Pancreas (tissue), 10 donors: Measurements from ENCODE around the gene LPCAT1. TPM values are rescaled to one million over a fixed set of nuclear protein-coding genes. Genes with fewer than 3 reads are reported as not detected.

Experiments
- ATAC-seq, 4 donors: fragments of 200-7000 bp; cut with Tn5 transposase; one replicate each; pipeline versions ENCODE4 v1.8.0 to v1.9.1; 2020; ENCODE audit warnings: mild to moderate bottlenecking in 4 of 4, moderate library complexity in 4 of 4
- DNase-seq, 6 donors: peaks; one replicate each; pipeline ENCODE4 v3.0.0-alpha.2; 2020
- FAIRE-seq: peaks from 2 replicates; lab custom pipeline; 2012; peaks lifted over from hg19 to GRCh38; lab: Jason Lieb, UNC
- H3K27ac ChIP-seq, 4 donors: fragments of 200-600 bp; sonication (generic); 1 replicate in 3 of 4; 2 replicates in 1 of 4; pipeline versions ENCODE4 v1.5.0 to v1.8.0; 2020
- H3K27me3 ChIP-seq, 4 donors: fragments of 200-600 bp; one replicate each; pipeline ENCODE4 v1.8.0; 2021
- H3K36me3 ChIP-seq, 3 donors: fragments of 200-600 bp; sonication (generic) in 1 of 3; one replicate each; pipeline versions ENCODE4 v1.5.0 to v1.8.0; 2020 to 2021
- H3K4me1 ChIP-seq, 3 donors: fragments of 200-600 bp; one replicate each; pipeline ENCODE4 v1.8.0; 2021
- H3K4me3 ChIP-seq, 4 donors: fragments of 200-600 bp; sonication (generic) in 2 of 4; one replicate each; pipeline versions ENCODE4 v1.5.0 to v1.8.0; 2020 to 2021
- H3K9me3 ChIP-seq, 4 donors: fragments of 200-600 bp; one replicate each; pipeline ENCODE4 v1.8.0; 2021
- WGBS, 2 donors: extraction: QIAGEN DNeasy Blood & Tissue Kit; methylation state at CpG; one replicate each; pipeline ENCODE4 v1.1.7; 2013; 5-methylcytosine and 5-hydroxymethylcytosine counted together
- intact Hi-C, 3 donors: fragments of 100-400 bp; cut with DNase I; formaldehyde crosslinking; loops; one replicate each; pipeline versions ENCODE4 v1.11.1 to v1.14.2; 2022
- polyA plus RNA-seq, 2 donors: library from polyadenylated mRNA; stranded (reverse); fragments of 200-250 nt; gene quantifications; one replicate each; pipeline ENCODE4 v1.2.3, GENCODE V29; 2013
- total RNA-seq, 6 donors: library from RNA; stranded (reverse); fragmentation: NEBNext Ultra II Directional in 4 of 6; extraction: Animal tissue kit (Norgen Biotek cat#: 25700) in 4 of 6; gene quantifications; one replicate each; pipeline versions ENCODE4 v1.2.1 to v1.2.4, GENCODE V29; 2021 to 2023
- TF ChIP-seq, protein P1 (sequence below), 4 donors: fragments of 200-600 bp; sonication (generic) in 3 of 4; IDR thresholded peaks; one replicate each; pipeline versions ENCODE4 v1.5.0 to v1.8.0; 2021; ENCODE audit warnings: antibody characterized with exemption in 4 of 4
- donor health status: healthy with polysubstance abuse.
- donor health status: DM: no; HTN: no; CAD: no; lungs with moderate emphysema.
- donor health status: DM: no; HTN: no; CAD: no.
- donor health status: control.
- donor health status: control.
- donor health status: Bipolar disorder and iron deficiency.
- donor health status: DM: yes; HTN: yes; CAD: no.
- donor health status: DM: no; HTN: no; CAD: no.
- donor health status: DM: no; HTN: no; CAD: no.
- donor health status: DM: yes; HTN: yes; CAD: no.

LPCAT1 gene
- total and polyA plus RNA-seq, 8 donors, result 6.5 to 26.1 (median 13.8) TPM

GRCh38 chr5:1495525-1495897, 28.2 kb downstream of the LPCAT1 start:
- WGBS, 2 donors, result 78 to 84% methylated on average over 6 of the region's 6 CpGs
- ATAC-seq, result no peak

DNA sequence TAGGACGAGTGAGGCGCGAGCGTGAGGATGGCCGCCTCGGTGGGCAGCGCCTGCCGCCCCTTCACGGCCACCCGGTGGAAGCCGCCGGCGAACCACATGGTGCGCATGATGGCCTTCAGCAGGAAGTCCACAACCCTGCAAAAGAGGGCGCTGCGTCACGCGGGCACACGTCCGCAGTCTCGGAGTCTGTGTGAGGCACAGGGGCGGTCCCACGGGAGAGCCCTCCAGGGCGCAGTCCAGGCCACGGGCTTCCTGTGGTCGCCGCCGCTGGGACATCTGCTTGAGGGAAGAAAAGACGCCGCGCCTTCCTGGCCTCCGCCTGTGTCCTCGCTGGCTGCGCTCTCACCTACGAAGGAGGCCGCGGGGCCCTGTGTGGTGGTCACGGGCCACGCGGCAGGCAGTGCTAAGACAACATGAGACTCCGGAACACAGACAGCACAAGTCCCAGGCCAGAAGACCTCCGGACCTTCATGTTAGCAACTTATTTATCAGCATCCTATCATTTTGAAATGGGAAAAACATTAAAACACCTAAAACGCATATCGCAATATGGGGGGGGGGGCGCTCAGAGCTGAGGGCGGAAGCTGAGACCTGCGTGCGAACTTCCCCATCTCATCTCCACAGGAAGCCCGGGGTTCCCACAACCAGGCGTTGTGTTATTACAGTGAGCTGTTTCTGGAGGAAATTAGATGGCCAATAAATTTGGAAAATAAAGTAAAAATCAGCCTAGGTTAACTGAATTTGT, 28.8 kb downstream of the LPCAT1 start:
- Histone ChIP-seq H3K4me3 (no peak overlapping the region), H3K9me3 (no peaks in the 10 kb centered on the region), H3K36me3 (no peaks in the 10 kb centered on the region), H3K27me3 (no peaks in the 10 kb centered on the region), H3K4me1 (no peaks in the 10 kb centered on the region), H3K27ac (peak overlapping the region in 1 of 4 donors; percentile 58)
- FAIRE-seq (no peak), DNase-seq (peak in 1 of 6 donors; percentile 52), ATAC-seq (peak in 2 of 4 donors; percentile 58 to 60)
- TF ChIP-seq, protein P1, sequence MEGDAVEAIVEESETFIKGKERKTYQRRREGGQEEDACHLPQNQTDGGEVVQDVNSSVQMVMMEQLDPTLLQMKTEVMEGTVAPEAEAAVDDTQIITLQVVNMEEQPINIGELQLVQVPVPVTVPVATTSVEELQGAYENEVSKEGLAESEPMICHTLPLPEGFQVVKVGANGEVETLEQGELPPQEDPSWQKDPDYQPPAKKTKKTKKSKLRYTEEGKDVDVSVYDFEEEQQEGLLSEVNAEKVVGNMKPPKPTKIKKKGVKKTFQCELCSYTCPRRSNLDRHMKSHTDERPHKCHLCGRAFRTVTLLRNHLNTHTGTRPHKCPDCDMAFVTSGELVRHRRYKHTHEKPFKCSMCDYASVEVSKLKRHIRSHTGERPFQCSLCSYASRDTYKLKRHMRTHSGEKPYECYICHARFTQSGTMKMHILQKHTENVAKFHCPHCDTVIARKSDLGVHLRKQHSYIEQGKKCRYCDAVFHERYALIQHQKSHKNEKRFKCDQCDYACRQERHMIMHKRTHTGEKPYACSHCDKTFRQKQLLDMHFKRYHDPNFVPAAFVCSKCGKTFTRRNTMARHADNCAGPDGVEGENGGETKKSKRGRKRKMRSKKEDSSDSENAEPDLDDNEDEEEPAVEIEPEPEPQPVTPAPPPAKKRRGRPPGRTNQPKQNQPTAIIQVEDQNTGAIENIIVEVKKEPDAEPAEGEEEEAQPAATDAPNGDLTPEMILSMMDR (IDR thresholded peaks at IDR 0.05), result no peak
- intact Hi-C loops, result no loop called here
- 93 to 94% methylated on average over 50 of the region's 50 CpGs for WGBS, 2 donors

More at GRCh38 chr5:1495525-1495897, 28.2 kb downstream of the LPCAT1 start:
- no peaks in the 10 kb centered on the region for H3K4me1 ChIP-seq
- peak overlapping the region in 1 of 4 donors; percentile 17 for H3K27ac ChIP-seq
- no peak overlapping the region for H3K4me3 ChIP-seq
- DNase-seq, result no peak
- TF ChIP-seq, protein P1 (IDR thresholded peaks at IDR 0.05), result no peak
- FAIRE-seq, result no peak
- intact Hi-C loops, result no loop called here
- H3K27me3 ChIP-seq, result no peaks in the 10 kb centered on the region
- no peaks in the 10 kb centered on the region for H3K36me3 ChIP-seq
- H3K9me3 ChIP-seq, result no peaks in the 10 kb centered on the region

- DNase-seq (no peak), ATAC-seq (no peak), FAIRE-seq (no peak)
- Histone ChIP-seq H3K36me3 (no peaks in the 10 kb centered on the region), H3K9me3 (no peaks in the 10 kb centered on the region), H3K4me1 (no peaks in the 10 kb centered on the region), H3K27ac (no peak overlapping the region), H3K27me3 (no peaks in the 10 kb centered on the region), H3K4me3 (no peak overlapping the region)
- TF ChIP-seq, protein P1 (IDR thresholded peaks at IDR 0.05), result no peak
- intact Hi-C loops, result no loop called here
- 82 to 85% methylated on average over 12 of the region's 12 CpGs for WGBS, 2 donors
These were observed 29.8 kb downstream of the LPCAT1 start for GRCh38 chr5:1493941-1494340.

- ATAC-seq (no peak), FAIRE-seq (no peak), DNase-seq (no peak)
- H3K4me1 ChIP-seq, result no peaks in the 10 kb centered on the region
- H3K36me3 ChIP-seq, result peaks cover 0 to 1% (median 0%) of the 10 kb centered on the region in 3 donors
- H3K9me3 ChIP-seq, result no peaks in the 10 kb centered on the region
- no peaks in the 10 kb centered on the region for H3K27me3 ChIP-seq
- intact Hi-C loops, result no loop called here
- TF ChIP-seq, protein P1 (IDR thresholded peaks at IDR 0.05), result no peak
- no peak overlapping the region for H3K4me3 ChIP-seq
- WGBS, 2 donors, result 92 to 96% methylated on average over 16 of the region's 16 CpGs
- no peak overlapping the region for H3K27ac ChIP-seq
These were observed 30.3 kb downstream of the LPCAT1 start for GRCh38 chr5:1493413-1493812.

GRCh38 chr5:1492757-1493156, 31.0 kb downstream of the LPCAT1 start:
- H3K36me3 ChIP-seq, result peaks cover 0 to 5% (median 0%) of the 10 kb centered on the region in 3 donors
- no peaks in the 10 kb centered on the region for H3K27me3 ChIP-seq
- H3K9me3 ChIP-seq, result no peaks in the 10 kb centered on the region
- H3K4me1 ChIP-seq, result no peaks in the 10 kb centered on the region
- TF ChIP-seq, protein P1 (IDR thresholded peaks at IDR 0.05), result no peak
- no peak overlapping the region for H3K27ac ChIP-seq
- DNase-seq (no peak), FAIRE-seq (no peak), ATAC-seq (no peak)
- intact Hi-C loops, result no loop called here
- H3K4me3 ChIP-seq, result no peak overlapping the region
- 79 to 86% methylated on average over 12 of the region's 12 CpGs for WGBS, 2 donors
